22Rv1 (cell line): ENCODE data around the gene ACVRL1.

ENCODE experiments used
- ZFX ChIP-seq: fragments of 450-650 bp; IDR thresholded peaks from 2 replicates; pipeline ENCODE4 v1.6.1; 2017; ENCODE audit warnings: antibody characterized with exemption, borderline replicate concordance
- TF ChIP-seq, protein P1 (sequence below): fragments of 450-650 bp; IDR thresholded peaks from 2 replicates; pipeline ENCODE4 v1.5.1; 2017; ENCODE audit warnings: mild to moderate bottlenecking

DNA sequence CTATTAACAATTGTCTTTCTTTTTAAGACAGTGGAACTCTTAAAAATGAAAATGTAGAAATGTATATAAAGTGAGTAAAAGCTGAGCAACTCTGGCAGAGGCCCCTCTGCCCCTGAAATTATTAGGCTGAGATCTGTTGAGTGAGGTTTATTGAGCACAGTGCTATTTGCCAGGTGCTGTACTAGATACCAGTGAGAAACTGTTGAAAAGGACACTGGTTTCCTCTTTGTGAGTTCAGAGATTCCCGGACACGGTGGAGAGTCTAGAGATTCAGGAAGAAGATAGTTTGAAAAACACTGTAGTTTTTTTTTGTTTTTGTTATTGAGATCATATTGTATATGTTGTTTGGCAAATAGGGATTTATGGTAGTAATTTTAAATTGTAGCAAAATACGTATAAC is 55.4 kb downstream of the ACVRL1 start:
- TF ChIP-seq, protein P1, sequence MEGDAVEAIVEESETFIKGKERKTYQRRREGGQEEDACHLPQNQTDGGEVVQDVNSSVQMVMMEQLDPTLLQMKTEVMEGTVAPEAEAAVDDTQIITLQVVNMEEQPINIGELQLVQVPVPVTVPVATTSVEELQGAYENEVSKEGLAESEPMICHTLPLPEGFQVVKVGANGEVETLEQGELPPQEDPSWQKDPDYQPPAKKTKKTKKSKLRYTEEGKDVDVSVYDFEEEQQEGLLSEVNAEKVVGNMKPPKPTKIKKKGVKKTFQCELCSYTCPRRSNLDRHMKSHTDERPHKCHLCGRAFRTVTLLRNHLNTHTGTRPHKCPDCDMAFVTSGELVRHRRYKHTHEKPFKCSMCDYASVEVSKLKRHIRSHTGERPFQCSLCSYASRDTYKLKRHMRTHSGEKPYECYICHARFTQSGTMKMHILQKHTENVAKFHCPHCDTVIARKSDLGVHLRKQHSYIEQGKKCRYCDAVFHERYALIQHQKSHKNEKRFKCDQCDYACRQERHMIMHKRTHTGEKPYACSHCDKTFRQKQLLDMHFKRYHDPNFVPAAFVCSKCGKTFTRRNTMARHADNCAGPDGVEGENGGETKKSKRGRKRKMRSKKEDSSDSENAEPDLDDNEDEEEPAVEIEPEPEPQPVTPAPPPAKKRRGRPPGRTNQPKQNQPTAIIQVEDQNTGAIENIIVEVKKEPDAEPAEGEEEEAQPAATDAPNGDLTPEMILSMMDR = no peak
- TF ChIP-seq ZFX = no peak
